T-cell (primary cell): Measurements from ENCODE around the gene RBM33. TPM values are rescaled to one million over a fixed set of nuclear protein-coding genes. Genes with fewer than 3 reads are reported as not detected.

Source experiments
- ATAC-seq, 4 experiments: fragments of 200-7000 bp in 3 of 4; fragments of 150-1000 bp in 1 of 4; cut with Tn5 transposase; replicated peaks in 1 of 4; 1 replicate in 3 of 4; 2 replicates in 1 of 4; pipeline ENCODE4 v1.10.0; 2021; ENCODE audit warnings: moderate library complexity in 3 of 4, mild to moderate bottlenecking in 2 of 4, moderate number of reproducible peaks in 1 of 4
- CTCF ChIA-PET, 2 donors: fragments of 300-600 bp; sonication (Branson Sonifier 250); formaldehyde crosslinking; loops; one replicate each; lab custom pipeline; 2022; ENCODE audit warnings: antibody characterized with exemption in 2 of 2; lab: Charles Lee
- POLR2A ChIA-PET, 2 donors: fragments of 300-600 bp; sonication (Branson Sonifier 250); formaldehyde crosslinking; loops; one replicate each; lab custom pipeline; 2022; ENCODE audit warnings: antibody characterized with exemption in 2 of 2; lab: Charles Lee
- DNase-seq, 35 experiments: peaks; one replicate each; pipeline versions ENCODE4 v3.0.0 to v3.0.0-alpha.2; 2013 to 2023
- H3K27ac ChIP-seq: one replicate; pipeline ENCODE4 v1.5.1; 2013; ENCODE audit warnings: low read length
- H3K27me3 ChIP-seq, 2 experiments: replicated peaks in 1 of 2; 1 replicate in 1 of 2; 2 replicates in 1 of 2; pipeline versions ENCODE4 v1.6.1 to v1.7.0; 2013; ENCODE audit warnings: low read length in 1 of 2, mixed read lengths in 1 of 2; ENCODE audit not compliant: control insufficient read depth in 2 of 2, insufficient read depth in 2 of 2; ENCODE audit errors: extremely low read depth in 1 of 2
- H3K36me3 ChIP-seq, 2 donors: 1 replicate in 1 of 2; 2 replicates in 1 of 2; pipeline versions ENCODE4 v1.6.1 to v1.7.0; 2013; ENCODE audit warnings: low read length in 1 of 2; ENCODE audit not compliant: control insufficient read depth in 2 of 2, insufficient read depth in 1 of 2; ENCODE audit errors: extremely low read depth in 1 of 2
- H3K4me1 ChIP-seq, 2 experiments: 1 replicate in 1 of 2; 2 replicates in 1 of 2; pipeline versions ENCODE4 v1.6.1 to v1.7.0; 2013; ENCODE audit warnings: low read length in 2 of 2, mixed read lengths in 1 of 2; ENCODE audit not compliant: insufficient read depth in 2 of 2, control insufficient read depth in 1 of 2; ENCODE audit errors: extremely low read depth in 1 of 2
- H3K4me3 ChIP-seq, 2 donors: 1 replicate in 1 of 2; 2 replicates in 1 of 2; pipeline versions ENCODE4 v1.5.1 to v1.7.0; 2013; ENCODE audit warnings: mild to moderate bottlenecking in 2 of 2, low read length in 1 of 2, moderate library complexity in 1 of 2; ENCODE audit not compliant: control insufficient read depth in 1 of 2; ENCODE audit errors: extremely low read depth in 1 of 2
- H3K9me3 ChIP-seq: 2 replicates; pipeline ENCODE4 v1.7.0; 2013
- H3K27ac Mint-ChIP-seq, 2 donors: one replicate each; pipeline ENCODE4 v1.8.0; 2020 to 2021; ENCODE audit warnings: mild to moderate bottlenecking in 2 of 2, mixed read lengths in 2 of 2
- H3K27me3 Mint-ChIP-seq, 2 donors: one replicate each; pipeline ENCODE4 v1.8.0; 2021 to 2022; ENCODE audit warnings: mixed read lengths in 2 of 2
- H3K36me3 Mint-ChIP-seq: one replicate; pipeline ENCODE4 v1.8.0; 2021; ENCODE audit warnings: mixed read lengths
- H3K4me1 Mint-ChIP-seq, 3 donors: one replicate each; pipeline ENCODE4 v1.8.0; 2020 to 2022; ENCODE audit warnings: mixed read lengths in 3 of 3, mild to moderate bottlenecking in 1 of 3
- H3K4me3 Mint-ChIP-seq, 3 donors: one replicate each; pipeline ENCODE4 v1.8.0; 2020 to 2022; ENCODE audit warnings: mild to moderate bottlenecking in 3 of 3, mixed read lengths in 3 of 3, moderate library complexity in 3 of 3
- H3K9me3 Mint-ChIP-seq, 3 donors: one replicate each; pipeline ENCODE4 v1.8.0; 2020 to 2022; ENCODE audit warnings: mixed read lengths in 3 of 3
- WGBS: methylation state at CpG from one replicate; pipeline ENCODE4 v1.1.5; 2013; ENCODE audit warnings: missing lambda C conversion rate; ENCODE audit not compliant: insufficient coverage; 5-methylcytosine and 5-hydroxymethylcytosine counted together
- total RNA-seq, 35 experiments: library from RNA in 6 of 35; stranded (reverse) in 6 of 35; fragments of 120-200 nt in 1 of 35; gene quantifications; one replicate each; pipeline versions ENCODE4 v1.2.1 to v1.2.4 and lab custom pipeline; 2013 to 2026

The RBM33 gene
- total RNA-seq, 5 donors from 2014 or later (not counting 1 experiment from before 2014, with no cell fraction given): 157 to 180 (median 170) TPM

- H3K36me3 Mint-ChIP-seq: peaks cover 79% of the 10 kb centered on the region
- CTCF ChIA-PET: no interaction called here
- Histone ChIP-seq H3K27me3 (no peaks in the 10 kb centered on the region), H3K9me3 (no peaks in the 10 kb centered on the region), H3K4me1 (no peaks in the 10 kb centered on the region), H3K27ac (no peak overlapping the region), H3K36me3 (peaks cover 28 to 88% of the 10 kb centered on the region in 2 donors), H3K4me3 (no peak overlapping the region)
- peaks cover 0 to 6% (median 0%) of the 10 kb centered on the region in 3 donors for H3K4me1 Mint-ChIP-seq
- no peak for DNase-seq
- no peak overlapping the region for H3K27ac Mint-ChIP-seq
- no peaks in the 10 kb centered on the region for H3K9me3 Mint-ChIP-seq
- 100% methylated on average over 4 of the region's 8 CpGs for WGBS
- POLR2A ChIA-PET: no interaction called here
- no peak for ATAC-seq
- no peak overlapping the region for H3K4me3 Mint-ChIP-seq
- H3K27me3 Mint-ChIP-seq: no peaks in the 10 kb centered on the region
These were observed 132.1 kb downstream of the RBM33 start for GRCh38 chr7:155776606-155777005.

- H3K27ac Mint-ChIP-seq: peak overlapping the region in 1 of 2 donors; percentile 50
- peaks cover 0 to 6% (median 0%) of the 10 kb centered on the region in 3 donors for H3K4me1 Mint-ChIP-seq
- Histone ChIP-seq H3K27ac (no peak overlapping the region), H3K27me3 (no peaks in the 10 kb centered on the region), H3K4me1 (no peaks in the 10 kb centered on the region), H3K9me3 (no peaks in the 10 kb centered on the region), H3K36me3 (peaks cover 27 to 77% of the 10 kb centered on the region in 2 donors), H3K4me3 (no peak overlapping the region)
- ATAC-seq (no peak), DNase-seq (no peak)
- H3K9me3 Mint-ChIP-seq: no peaks in the 10 kb centered on the region
- peaks cover 86% of the 10 kb centered on the region for H3K36me3 Mint-ChIP-seq
- no peaks in the 10 kb centered on the region for H3K27me3 Mint-ChIP-seq
- 100% methylated on average over 3 of the region's 6 CpGs for WGBS
- POLR2A ChIA-PET: no interaction called here
- H3K4me3 Mint-ChIP-seq: no peak overlapping the region
- CTCF ChIA-PET: interaction anchor here (0.5 to 0.6 kb wide), 3 partner anchors 16 to 1213 kb away, joined by 5 to 6 read pairs (median 5); no protein-coding TSS in a partner anchor
These were observed 133.9 kb downstream of the RBM33 start for GRCh38 chr7:155778349-155778748.

- CTCF ChIA-PET: no interaction called here
These were observed 136.4 kb downstream of the RBM33 start for GRCh38 chr7:155780884-155781283.

GRCh38 chr7:155781433-155781832, 137.0 kb downstream of the RBM33 start:
- ATAC-seq (no peak), DNase-seq (no peak)
- peaks cover 6 to 11% (median 7%) of the 10 kb centered on the region in 3 donors for H3K4me1 Mint-ChIP-seq
- peaks cover 64% of the 10 kb centered on the region for H3K36me3 Mint-ChIP-seq
- ChIA-PET CTCF (no interaction called here), POLR2A (no interaction called here)
- peaks cover 0 to under 1% of the 10 kb centered on the region in 2 experiments for H3K27me3 ChIP-seq
- WGBS: over 99% methylated on average over 17 of the region's 20 CpGs
- peaks cover 0 to under 1% of the 10 kb centered on the region in 2 experiments for H3K4me1 ChIP-seq
- no peak overlapping the region for H3K4me3 Mint-ChIP-seq
- no peak overlapping the region for H3K27ac ChIP-seq
- H3K9me3 ChIP-seq: no peaks in the 10 kb centered on the region
- no peaks in the 10 kb centered on the region for H3K9me3 Mint-ChIP-seq
- peaks cover 3 to 6% of the 10 kb centered on the region in 2 donors for H3K27me3 Mint-ChIP-seq
- peaks cover 16 to 52% of the 10 kb centered on the region in 2 donors for H3K36me3 ChIP-seq
- no peak overlapping the region for H3K27ac Mint-ChIP-seq
- no peak overlapping the region for H3K4me3 ChIP-seq

More at GRCh38 chr7:155780884-155781283, 136.4 kb downstream of the RBM33 start:
- Histone ChIP-seq H3K36me3 (peaks cover 18 to 58% of the 10 kb centered on the region in 2 donors), H3K9me3 (no peaks in the 10 kb centered on the region), H3K27ac (no peak overlapping the region), H3K27me3 (no peaks in the 10 kb centered on the region), H3K4me1 (no peaks in the 10 kb centered on the region), H3K4me3 (no peak overlapping the region)
- POLR2A ChIA-PET: no interaction called here
- Mint-ChIP-seq H3K36me3 (peaks cover 68% of the 10 kb centered on the region), H3K9me3 (no peaks in the 10 kb centered on the region), H3K27me3 (peaks cover 0 to under 1% of the 10 kb centered on the region in 2 donors), H3K27ac (no peak overlapping the region), H3K4me1 (peaks cover under 1 to 6% (median 2%) of the 10 kb centered on the region in 3 donors), H3K4me3 (no peak overlapping the region)
- no peak for DNase-seq
- no peak for ATAC-seq
- WGBS: 92% methylated on average over 12 of the region's 24 CpGs

GRCh38 chr7:155782466-155782865, 138.0 kb downstream of the RBM33 start:
- no peak overlapping the region for H3K27ac ChIP-seq
- peaks cover 55% of the 10 kb centered on the region for H3K36me3 Mint-ChIP-seq
- H3K4me1 Mint-ChIP-seq: peaks cover 7 to 11% (median 8%) of the 10 kb centered on the region in 3 donors
- ChIA-PET CTCF (no interaction called here), POLR2A (no interaction called here)
- ATAC-seq (no peak), DNase-seq (no peak)
- H3K27me3 ChIP-seq: peaks cover 2 to 6% of the 10 kb centered on the region in 2 experiments
- H3K9me3 ChIP-seq: no peaks in the 10 kb centered on the region
- no peak overlapping the region for H3K27ac Mint-ChIP-seq
- H3K4me1 ChIP-seq: peaks cover 0 to 6% of the 10 kb centered on the region in 2 experiments
- H3K27me3 Mint-ChIP-seq: peaks cover 3 to 6% of the 10 kb centered on the region in 2 donors
- 98% methylated on average over 6 of the region's 10 CpGs for WGBS
- H3K9me3 Mint-ChIP-seq: no peaks in the 10 kb centered on the region
- H3K36me3 ChIP-seq: peaks cover 7 to 42% of the 10 kb centered on the region in 2 donors
- no peak overlapping the region for H3K4me3 ChIP-seq
- H3K4me3 Mint-ChIP-seq: no peak overlapping the region

- CTCF ChIA-PET: interaction anchor here in 1 of 2 donors (0.5 to 0.6 kb wide), 2 partner anchors 10 to 16 kb away, joined by 3 to 9 read pairs; no protein-coding TSS in a partner anchor
- H3K4me1 ChIP-seq: peaks cover 0 to 6% of the 10 kb centered on the region in 2 experiments
- no peaks in the 10 kb centered on the region for H3K9me3 Mint-ChIP-seq
- POLR2A ChIA-PET: interaction anchor here in 1 of 2 donors (0.5 kb wide), 1 partner anchor 893 kb away, joined by 6 read pairs; no protein-coding TSS in a partner anchor
- no peak overlapping the region for H3K27ac ChIP-seq
- WGBS: 100% methylated on average over 1 of the region's 10 CpGs
- peaks cover 2 to 10% of the 10 kb centered on the region in 2 experiments for H3K27me3 ChIP-seq
- no peak for DNase-seq
- H3K9me3 ChIP-seq: no peaks in the 10 kb centered on the region
- no peak for ATAC-seq
- no peak overlapping the region for H3K4me3 ChIP-seq
- peaks cover 30% of the 10 kb centered on the region for H3K36me3 Mint-ChIP-seq
- no peak overlapping the region for H3K4me3 Mint-ChIP-seq
- no peak overlapping the region for H3K27ac Mint-ChIP-seq
- H3K4me1 Mint-ChIP-seq: peaks cover 11 to 13% (median 11%) of the 10 kb centered on the region in 3 donors
- H3K36me3 ChIP-seq: peaks cover 5 to 20% of the 10 kb centered on the region in 2 donors
- peaks cover 6 to 7% of the 10 kb centered on the region in 2 donors for H3K27me3 Mint-ChIP-seq
These were observed 141.1 kb downstream of the RBM33 start for GRCh38 chr7:155785536-155785935.
